GM12891 (cell line): Measurements from ENCODE around the gene CMIP.

Source experiments
- DNase-seq: peaks from one replicate; pipeline ENCODE4 v3.0.0; 2011; ENCODE audit warnings: low spot score; ENCODE audit not compliant: insufficient read length
- FAIRE-seq: peaks from 2 replicates; lab custom pipeline; 2011; peaks lifted over from hg19 to GRCh38; lab: Jason Lieb, UNC
- PAX5 ChIP-seq: IDR thresholded peaks from 2 replicates; pipeline ENCODE4 v1.6.1; 2011; ENCODE audit warnings: low read length, moderate library complexity, mild to moderate bottlenecking; ENCODE audit not compliant: insufficient read depth, severe bottlenecking
- POLR2A ChIP-seq: IDR thresholded peaks from 2 replicates; pipeline ENCODE4 v1.6.1; 2011; ENCODE audit warnings: low read depth, low read length, control low read depth
- POLR2AphosphoS5 ChIP-seq: IDR thresholded peaks from 2 replicates; pipeline ENCODE4 v1.6.1; 2011; ENCODE audit warnings: low read depth, low read length, control low read depth
- POU2F2 ChIP-seq: IDR thresholded peaks from 2 replicates; pipeline ENCODE4 v1.6.1; 2011; ENCODE audit warnings: low read depth, mild to moderate bottlenecking, control low read depth, low read length, moderate library complexity
- SPI1 ChIP-seq: IDR thresholded peaks from 2 replicates; pipeline ENCODE4 v1.6.1; 2011; ENCODE audit warnings: low read depth, low read length, control low read depth
- TAF1 ChIP-seq: IDR thresholded peaks from 2 replicates; pipeline ENCODE4 v1.6.1; 2011; ENCODE audit warnings: low read depth, low read length, control low read depth

Gene CMIP

DNA sequence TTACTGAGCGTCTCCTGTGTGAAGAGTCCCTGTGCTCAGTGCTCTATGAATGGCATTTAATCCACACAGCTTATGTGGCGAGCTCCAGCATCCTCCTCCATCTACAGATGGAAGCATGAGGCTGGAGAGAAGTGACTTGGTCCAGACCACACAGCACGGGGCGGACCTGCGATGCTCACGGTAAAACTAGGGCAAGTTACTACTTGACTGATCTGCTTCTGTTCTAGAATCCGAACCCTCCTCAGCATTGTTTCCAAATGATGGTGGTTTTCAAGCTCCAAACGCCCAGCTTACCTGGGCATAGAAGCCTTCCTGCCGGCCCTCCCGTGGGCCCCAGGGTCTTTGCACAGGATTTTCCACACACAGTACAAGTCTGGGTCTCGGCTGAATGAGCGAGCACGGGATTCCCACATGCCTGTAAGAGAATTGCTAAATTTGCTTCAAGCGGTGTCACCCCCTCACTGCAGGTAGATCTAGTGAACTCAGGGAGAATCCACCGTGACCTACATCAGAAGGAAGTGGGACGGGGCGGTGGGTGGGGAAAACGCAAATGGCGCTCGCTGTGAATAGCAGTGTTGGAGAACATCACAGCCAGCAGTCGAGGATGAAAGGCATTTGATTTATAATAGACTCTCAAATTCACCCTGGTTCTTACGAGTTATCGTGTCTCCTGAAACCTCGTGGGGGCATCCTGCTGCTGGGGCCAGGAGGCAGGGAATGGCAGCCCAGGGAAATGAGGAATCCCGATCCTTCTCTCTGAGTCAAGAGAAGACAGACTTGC, 101.1 kb downstream of the CMIP start:
- DNase-seq (no peak), FAIRE-seq (no peak)
- TF ChIP-seq POU2F2 (no peak), SPI1 (no peak), PAX5 (no peak), POLR2A (no peak), TAF1 (no peak), POLR2AphosphoS5 (no peak)

DNA sequence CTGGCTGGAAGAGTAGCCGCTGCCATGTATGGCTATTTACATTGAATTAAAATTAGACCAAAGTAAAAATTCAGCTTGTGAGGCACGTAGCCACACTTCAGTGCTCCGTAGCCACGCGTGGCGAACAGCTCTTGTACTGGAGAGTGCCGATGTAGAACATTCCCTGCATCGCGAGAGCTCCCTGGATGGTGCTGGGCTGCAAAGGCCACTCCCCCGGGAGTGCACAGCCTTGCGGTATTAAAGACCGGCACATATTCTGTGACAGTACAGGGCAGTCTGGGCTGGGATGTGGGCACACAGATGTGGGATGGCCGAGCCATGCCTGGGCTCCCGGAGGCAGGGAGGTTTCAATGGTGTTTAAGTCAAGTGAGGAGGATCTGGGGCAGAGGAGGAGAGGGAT, 102.2 kb downstream of the CMIP start:
- TF ChIP-seq SPI1 (no peak), PAX5 (no peak), POLR2AphosphoS5 (no peak), TAF1 (no peak), POU2F2 (no peak), POLR2A (no peak)
- DNase-seq (no peak), FAIRE-seq (no peak)

DNA sequence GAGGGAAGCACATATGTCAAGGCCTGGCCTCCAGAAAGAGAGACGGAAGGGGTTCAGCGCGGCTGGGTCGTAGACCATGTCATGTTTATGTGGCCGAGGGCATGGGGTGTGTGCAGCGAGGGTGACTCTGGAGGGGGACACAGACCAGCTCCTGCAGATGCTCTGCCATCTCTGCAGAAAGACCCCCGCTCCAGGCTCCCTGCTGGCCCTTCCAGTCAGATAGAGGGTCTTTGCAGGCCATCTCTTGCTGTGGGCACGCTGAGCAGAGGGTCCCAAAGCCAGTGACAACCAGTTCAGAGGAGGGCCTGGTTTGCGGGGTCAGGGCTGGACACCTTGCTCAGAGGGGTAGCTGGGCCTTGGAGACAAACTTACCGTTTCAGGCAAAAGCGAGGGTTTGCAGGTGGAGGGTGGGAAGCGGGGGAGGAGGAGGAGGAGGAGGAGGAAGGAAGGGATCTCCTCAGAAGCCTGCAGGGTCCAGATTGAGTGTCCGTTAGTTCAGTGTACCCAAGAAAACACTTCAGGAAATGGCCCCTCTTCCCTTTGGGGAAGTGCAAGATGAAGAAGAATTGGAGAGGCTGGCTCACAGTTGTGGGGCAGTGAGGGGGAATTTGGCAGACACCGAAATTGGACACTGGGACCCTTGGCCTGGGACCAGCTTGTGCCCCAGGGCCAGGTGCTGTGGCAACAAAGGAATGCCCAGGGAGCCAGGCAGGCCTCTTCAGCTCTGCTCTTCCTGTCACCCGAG, 102.8 kb downstream of the CMIP start:
- TF ChIP-seq POLR2AphosphoS5 (no peak), SPI1 (no peak), TAF1 (no peak), PAX5 (no peak), POLR2A (no peak), POU2F2 (no peak)
- no peak for FAIRE-seq
- DNase-seq, result no peak

DNA sequence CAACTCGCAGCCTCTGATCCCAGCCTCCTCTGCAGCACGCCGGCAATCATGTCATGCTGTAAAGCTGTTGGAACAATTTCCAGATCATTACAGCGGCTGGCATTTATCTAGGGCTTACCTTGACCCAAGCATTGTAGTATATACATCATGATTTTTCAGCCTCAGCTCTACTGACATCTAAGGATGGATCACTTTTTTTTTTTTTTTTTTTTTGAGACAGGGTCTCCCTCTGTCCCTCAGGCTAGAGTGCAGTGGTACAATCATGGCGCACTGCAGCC, 103.3 kb downstream of the CMIP start:
- DNase-seq (no peak), FAIRE-seq (no peak)
- TF ChIP-seq PAX5, result no peak

DNA sequence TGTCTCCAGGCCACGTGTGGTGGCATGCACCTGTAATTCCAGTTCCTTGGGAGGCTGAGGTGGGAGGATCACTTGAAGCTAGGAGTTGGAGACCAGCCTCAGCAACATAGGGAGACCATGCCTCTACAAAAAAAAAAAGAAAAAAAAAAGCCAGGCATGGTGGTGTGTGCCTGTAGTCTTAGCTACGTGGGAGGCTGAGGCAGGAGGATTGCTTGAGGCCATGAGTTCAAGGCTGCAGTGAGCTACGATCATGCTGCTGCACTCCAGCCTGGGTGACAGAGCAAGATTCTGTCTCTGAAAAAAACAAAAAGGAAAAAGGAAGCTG, 103.9 kb downstream of the CMIP start:
- TF ChIP-seq TAF1 (no peak), POLR2A (no peak), POLR2AphosphoS5 (no peak), SPI1 (no peak)
- FAIRE-seq (no peak), DNase-seq (no peak)

DNA sequence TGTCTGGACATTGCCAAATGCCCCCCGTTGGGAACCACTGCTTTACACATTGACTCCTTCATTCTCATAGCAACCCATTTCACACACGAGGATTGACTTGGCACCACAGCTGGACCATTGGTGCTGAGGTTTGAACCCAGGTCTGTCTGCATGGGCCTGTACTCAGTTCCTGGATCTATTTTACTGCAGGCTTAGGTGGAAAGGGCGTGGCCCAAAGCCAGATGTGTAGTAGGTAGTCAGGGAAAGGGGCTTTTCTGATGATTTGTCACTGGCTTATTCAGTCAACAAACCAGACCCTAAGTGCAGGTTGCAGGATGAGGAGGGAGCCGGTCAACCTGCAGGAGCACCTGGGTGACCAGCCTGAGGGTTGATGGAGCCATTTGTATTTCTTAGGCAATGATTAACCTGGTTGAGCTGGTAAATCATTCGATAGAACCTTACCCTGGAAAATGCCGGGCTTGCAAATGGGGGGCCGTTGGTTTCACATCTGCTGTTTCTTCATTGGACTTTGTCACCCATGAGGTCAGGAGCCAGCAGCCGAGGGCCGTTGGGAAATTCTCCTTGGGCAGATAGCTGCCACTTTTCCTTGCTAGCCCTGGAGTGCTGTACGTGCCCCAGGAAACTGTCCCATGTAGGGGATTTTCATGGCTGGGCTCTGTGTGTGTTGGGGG, 104.4 kb downstream of the CMIP start:
- TF ChIP-seq POLR2AphosphoS5, result no peak
- TF ChIP-seq SPI1, result no peak
- TF ChIP-seq PAX5, result no peak
- TF ChIP-seq TAF1, result no peak
- TF ChIP-seq POLR2A, result no peak
- TF ChIP-seq POU2F2, result no peak
- no peak for DNase-seq
- no peak for FAIRE-seq

DNA sequence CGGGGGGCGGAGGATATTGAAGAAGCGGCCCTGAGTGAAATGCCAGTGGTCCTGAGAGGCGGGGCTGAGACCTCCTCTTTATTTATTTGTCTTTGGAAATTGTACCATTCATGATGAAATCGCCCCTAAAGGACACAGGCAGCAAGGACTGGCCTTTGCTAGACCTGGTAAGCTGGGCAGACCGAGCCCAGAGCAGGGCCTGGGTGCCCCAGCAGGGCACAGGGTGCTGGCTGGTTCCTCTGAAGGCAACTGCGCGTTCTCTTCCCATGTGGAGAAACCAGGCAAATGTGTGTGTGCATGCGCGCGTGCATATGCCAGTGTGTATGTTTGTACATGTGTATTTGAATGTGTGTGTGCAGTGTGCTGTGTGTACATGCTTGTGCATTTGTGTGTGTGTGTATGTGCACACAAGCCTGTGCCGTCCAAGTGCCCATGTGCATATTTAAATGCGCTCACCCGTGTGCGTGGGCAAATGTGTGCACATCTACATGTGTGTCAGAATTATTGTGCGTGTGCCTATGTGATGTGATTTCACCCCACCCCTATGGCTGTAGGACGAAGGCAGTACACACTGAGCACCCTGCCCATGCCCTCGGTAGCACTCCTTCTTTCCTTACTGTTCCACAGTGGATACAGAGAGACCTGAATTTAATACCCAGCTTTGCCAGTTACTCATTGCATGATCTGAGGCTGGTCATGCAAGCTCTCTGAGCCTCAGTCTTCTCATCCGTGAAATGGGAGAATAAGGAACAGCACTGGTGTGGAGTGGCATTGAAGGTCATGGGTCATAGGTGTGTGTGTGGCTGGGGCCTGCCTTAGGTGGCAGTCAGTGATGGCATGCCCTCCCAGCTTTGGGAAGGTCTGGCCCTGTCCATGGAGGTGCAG, 105.2 kb downstream of the CMIP start:
- TF ChIP-seq SPI1 (no peak), PAX5 (no peak), POU2F2 (no peak), POLR2AphosphoS5 (no peak), POLR2A (no peak), TAF1 (no peak)
- DNase-seq (no peak), FAIRE-seq (no peak)

DNA sequence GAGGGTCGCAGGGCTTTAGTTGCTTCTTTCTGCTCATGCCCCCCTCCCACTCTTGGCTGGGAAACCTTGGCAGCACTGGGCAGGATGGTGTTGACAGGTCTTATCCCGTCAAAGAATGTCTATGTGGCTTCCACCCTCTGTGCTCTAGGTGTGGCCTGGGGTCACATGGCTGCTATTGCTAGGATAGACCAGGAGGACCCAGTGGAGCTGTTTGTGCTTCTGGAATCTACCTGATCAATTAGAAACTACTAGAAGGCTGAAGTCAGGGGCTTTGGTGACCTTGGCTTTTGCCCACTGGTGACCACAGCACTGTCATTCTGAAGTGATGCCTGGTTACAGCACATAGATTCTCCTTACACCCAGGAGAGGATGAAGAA, 105.8 kb downstream of the CMIP start:
- DNase-seq (no peak), FAIRE-seq (no peak)
- no peak for TF ChIP-seq POU2F2
- no peak for TF ChIP-seq PAX5
- TF ChIP-seq POLR2AphosphoS5, result no peak
- no peak for TF ChIP-seq POLR2A
- no peak for TF ChIP-seq TAF1
- TF ChIP-seq SPI1, result no peak

DNA sequence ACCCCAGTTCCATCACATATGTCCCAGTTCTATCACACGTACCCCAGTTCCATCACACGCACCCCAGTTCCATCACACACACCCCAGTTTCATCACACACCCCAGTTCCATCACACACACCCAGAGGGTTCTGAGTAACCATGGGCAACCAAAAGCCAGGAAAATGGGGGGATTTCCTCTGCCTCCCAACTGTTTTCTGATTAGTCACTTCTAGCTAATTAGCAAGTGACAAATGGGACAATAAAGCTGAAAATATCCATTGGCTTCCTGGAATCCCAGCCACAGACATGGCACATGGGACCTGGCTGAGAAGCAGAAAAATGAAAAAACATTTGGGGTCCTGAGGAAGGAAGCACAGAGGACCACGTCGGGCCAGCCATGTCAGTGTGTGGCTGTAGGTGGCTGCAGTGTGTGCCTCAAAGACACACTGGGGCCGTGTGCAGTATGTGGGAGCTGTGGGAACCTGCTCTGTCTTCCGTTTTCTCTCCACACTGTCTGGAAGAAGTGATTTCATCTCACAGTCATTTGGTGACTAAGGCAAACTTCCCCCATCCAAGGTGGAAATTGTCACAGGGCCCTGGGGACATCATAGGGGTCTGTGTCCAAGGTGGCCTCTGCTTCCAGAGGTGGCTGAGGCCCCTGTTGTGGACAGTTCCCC, 106.7 kb downstream of the CMIP start:
- FAIRE-seq (no peak), DNase-seq (no peak)
- TF ChIP-seq POU2F2 (no peak), POLR2AphosphoS5 (no peak), POLR2A (no peak), TAF1 (no peak), PAX5 (no peak), SPI1 (no peak)
